ENCODE results near the gene LZTS2.

The LZTS2 gene

DNA sequence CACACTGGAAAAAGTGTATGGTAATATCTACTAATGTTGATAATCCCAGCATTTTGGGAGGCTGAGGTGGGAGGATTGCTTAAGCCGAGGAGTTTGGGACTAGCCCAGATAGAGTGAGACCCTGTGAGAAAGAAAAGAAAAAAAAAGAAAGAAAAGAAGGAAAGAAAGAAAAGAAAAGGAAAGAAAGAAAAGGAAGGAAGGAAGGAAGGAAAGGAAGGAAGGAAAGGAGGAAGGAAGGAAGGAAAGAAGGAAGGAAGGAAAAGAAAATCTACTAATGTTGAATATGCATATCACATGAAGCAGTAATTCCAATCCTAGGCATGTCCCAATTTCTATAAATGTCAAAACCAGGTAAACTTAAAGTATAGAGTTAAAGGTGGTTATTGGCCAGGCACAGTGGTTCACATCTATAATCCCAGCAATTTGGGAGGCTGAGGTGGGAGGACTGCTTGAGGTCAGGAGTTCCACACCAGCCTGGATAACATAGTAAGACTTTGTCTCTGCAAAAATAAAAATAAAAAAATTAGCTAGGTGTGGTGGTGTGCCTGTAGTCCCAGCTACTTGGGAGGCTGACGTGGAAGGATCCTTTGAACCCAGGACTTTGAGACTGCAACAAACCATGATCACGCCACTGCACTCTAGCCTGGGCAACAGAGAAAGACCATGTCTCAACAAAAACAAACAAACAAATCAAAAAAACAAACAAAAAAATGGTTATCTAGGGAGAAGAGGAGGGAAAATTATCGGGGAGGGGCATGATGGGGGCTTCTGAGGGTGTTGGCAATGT, 57.0 kb downstream of the LZTS2 start:
- no peak overlapping the region for H3K27ac ChIP-seq
- TF ChIP-seq, protein P1, sequence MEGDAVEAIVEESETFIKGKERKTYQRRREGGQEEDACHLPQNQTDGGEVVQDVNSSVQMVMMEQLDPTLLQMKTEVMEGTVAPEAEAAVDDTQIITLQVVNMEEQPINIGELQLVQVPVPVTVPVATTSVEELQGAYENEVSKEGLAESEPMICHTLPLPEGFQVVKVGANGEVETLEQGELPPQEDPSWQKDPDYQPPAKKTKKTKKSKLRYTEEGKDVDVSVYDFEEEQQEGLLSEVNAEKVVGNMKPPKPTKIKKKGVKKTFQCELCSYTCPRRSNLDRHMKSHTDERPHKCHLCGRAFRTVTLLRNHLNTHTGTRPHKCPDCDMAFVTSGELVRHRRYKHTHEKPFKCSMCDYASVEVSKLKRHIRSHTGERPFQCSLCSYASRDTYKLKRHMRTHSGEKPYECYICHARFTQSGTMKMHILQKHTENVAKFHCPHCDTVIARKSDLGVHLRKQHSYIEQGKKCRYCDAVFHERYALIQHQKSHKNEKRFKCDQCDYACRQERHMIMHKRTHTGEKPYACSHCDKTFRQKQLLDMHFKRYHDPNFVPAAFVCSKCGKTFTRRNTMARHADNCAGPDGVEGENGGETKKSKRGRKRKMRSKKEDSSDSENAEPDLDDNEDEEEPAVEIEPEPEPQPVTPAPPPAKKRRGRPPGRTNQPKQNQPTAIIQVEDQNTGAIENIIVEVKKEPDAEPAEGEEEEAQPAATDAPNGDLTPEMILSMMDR (conservative IDR thresholded peaks at IDR 0.05) = no peak
